GM18907 (cell line): ENCODE results near the gene OR2AG1.

Experiments
- ATAC-seq: cut with Tn5 transposase; IDR thresholded peaks from one replicate; pipeline ENCODE4 v1.9.1; 2021; ENCODE audit warnings: mild to moderate bottlenecking, moderate library complexity; ENCODE audit not compliant: unreplicated experiment

Gene OR2AG1, protein sequence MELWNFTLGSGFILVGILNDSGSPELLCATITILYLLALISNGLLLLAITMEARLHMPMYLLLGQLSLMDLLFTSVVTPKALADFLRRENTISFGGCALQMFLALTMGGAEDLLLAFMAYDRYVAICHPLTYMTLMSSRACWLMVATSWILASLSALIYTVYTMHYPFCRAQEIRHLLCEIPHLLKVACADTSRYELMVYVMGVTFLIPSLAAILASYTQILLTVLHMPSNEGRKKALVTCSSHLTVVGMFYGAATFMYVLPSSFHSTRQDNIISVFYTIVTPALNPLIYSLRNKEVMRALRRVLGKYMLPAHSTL

DNA sequence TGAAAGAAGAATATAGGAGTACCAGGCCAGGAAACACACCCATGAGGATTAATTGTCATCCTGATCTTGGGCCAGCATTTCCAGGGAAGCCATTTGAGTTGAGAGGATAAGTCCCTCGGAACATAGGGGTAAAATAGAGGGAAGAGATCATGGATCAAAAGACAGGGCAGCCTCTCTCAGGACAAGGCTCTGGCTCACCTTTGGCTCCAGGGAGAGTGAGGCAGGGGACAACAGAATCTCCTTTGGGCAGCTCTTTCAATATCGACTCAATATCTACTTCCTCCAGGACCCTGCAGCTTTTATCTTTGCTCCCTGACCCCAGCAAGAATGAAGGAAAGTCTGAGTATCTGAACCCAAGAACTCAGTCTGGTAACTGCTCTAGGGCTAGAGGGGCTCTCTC, at the start of gene OR2AG1:
Gene OR2AG1, plus strand, starts transcription at position 301 of the 400 bp plus-strand sequence. CDS start 2,018 bp downstream, outside the sequence.
- ATAC-seq, result no peak

DNA sequence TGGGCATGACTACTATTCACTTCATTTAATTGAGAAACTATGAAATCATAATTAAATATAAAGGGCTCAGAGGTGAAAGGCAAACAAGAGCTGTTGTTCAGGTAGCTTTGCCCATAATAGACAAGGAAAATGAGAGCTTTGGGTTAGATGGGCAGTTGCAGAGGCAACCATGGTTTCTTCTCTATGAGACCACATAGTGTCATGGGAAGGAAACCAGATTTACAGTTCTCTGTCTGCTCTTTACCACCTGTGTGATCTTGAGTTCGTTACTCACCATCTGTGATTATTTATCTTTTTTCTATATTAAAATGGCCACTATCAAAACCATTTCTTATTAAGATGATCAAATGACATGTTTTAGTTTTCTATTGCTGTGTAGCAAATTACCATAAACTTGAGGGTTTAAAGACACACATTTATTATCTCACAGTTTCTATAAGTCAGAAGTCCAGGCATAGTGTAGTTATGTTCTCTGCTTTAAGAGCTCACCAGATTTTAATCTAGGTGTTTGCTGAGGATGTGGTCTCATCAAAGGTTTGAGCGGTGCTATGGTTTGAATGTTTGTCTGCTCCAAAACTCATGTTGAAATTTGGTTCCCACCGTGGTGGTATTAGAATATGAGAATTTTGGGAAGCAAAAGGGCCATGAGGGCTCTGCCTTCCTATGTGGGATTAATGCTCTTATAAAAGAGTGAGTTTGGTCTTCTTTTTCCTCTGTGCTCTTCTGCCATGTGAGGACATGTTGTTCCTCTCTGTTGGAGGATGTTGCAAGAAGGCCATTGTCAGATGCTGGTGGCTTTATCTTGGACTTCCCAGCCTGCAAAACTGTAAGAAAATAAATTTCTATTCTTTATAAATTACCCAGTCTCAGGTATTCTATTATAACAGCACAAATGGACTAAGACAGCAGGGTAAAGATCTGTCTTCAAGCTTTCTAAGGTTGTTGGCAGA, 49.2 kb upstream of the OR2AG1 start:
- ATAC-seq, result no peak

DNA sequence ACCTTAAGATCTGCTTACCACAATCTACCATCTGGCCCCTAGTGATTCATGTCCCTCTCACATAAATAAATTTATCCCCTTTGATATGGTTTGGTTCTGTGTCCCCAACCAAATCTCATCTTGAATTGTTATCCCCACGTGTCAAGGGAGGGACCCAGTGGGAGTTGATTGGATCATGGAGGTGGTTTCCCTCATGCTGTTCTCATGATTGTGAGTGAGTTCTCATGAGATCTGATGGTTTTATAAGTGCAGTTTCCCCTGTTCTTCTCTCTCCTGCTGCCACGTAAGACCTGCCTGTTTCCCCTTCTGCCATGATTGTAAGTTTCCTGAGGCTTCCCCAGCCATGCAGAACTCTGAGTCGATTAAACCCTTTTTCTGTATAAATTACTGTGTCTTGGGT, 48.2 kb upstream of the OR2AG1 start:
- ATAC-seq, result no peak

DNA sequence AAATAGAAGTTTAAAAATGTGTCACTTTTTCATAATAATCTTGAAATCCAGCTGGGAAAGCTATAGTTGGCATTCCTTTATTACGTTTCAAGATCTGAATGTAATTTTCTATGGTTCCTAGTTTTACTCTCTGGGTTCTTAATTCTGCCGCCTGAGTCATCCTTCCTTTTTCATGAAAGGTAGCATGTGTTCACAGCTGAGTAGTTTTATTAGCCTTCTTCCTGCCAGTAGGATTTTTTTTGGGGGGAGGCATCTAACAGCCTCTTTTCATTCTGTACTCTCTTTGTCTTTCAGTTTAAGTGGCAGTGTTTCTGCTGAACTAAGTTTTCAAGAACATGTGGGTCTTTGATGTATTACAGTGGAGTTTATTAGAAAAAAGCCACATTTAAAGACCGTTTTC, 47.5 kb upstream of the OR2AG1 start:
- ATAC-seq, result no peak

DNA sequence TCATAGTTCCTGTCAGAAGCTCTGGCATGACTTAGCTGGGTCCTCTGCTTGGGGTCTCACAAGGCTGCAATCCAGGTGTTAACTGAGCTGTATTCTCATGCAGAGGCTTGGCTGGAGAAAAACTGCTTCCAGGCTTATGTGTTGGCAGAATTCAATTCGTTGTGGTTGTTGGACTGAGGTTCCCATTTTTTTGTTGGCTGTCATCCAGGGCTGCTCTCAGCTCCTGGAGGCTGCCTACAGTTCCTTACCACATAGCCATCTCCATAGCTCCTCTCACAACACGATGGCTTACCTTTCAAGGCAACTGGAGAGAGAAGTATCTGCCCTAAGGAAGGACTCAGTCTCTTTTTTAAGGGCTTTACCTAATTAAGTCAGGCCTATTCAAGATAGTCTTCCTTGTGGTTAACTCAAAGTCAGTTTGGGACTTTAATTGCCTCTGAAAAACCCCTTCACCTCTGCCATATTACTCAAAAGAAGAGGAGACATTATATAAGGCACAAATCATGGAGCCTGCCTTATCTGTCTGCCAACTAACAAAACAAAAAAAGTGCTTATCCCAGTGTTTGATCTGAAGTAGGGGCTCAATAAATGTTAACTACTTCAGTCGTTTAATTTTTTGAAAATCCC, 46.2 kb upstream of the OR2AG1 start:
- ATAC-seq, result no peak

DNA sequence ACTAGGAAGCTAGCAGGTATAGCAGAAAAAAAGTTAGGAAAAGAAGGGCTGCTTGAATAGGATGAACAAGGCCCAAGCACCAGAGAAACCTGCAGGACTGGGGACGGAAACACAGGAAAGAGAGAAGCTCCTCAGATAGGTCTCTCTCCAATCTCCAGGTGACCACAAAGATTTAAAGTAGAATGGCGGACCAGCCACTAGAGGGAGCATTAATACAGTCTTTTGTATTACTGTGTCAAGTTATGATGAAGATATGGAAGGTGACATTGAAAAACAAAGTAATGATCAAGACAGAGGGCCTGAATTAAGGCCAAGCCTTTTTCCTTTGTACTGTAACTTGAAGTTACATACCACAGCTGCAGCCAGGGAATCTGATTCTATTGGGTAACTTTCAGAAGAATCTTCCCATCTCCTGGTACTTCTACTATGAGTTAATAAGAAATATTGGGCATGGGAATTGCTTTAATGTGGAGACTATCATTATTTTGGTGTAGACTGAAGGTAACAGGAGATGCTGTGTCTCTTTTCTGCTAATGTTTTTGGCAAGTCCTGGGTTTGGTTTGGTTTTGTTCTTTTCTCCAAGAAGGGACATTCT, 44.9 kb upstream of the OR2AG1 start:
- no peak for ATAC-seq

DNA sequence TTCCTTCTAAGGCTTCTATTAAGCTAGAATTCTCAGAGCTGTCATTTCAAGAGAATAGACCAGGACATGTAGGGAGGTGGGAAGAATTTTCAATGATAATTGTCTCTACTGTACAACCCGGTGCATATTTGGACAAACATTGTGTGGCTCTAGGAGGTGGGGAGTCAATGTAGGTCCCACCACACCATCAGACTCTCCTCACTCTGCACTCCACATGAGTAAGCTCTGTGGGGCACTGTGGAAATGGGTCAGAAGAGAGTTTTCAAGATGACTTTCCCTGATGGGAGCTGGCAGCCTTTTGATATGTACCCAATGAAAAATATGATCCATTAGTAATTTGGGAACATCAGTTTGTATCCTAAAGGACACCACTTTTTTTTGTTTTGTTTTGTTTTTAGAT, 44.2 kb upstream of the OR2AG1 start:
- ATAC-seq, result no peak

DNA sequence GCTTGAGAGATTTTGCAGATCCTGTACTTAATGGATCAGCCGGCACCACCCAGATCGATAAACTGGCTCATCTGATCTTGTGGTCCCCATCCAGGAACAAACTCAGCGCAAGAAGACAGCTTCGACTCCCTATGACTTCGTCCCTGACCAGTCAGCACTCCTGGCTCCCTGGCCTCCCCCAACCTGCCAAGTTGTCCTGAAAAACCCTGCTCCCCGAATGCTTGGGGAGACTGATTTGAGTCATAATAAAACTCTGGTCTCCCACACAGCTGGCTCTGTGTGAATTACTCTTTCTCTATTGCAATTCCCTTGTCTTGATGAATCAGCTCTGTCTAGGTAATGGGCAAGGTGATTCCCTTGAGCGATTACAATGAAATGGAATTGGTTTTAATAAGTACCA, 40.6 kb upstream of the OR2AG1 start:
- ATAC-seq, result no peak

DNA sequence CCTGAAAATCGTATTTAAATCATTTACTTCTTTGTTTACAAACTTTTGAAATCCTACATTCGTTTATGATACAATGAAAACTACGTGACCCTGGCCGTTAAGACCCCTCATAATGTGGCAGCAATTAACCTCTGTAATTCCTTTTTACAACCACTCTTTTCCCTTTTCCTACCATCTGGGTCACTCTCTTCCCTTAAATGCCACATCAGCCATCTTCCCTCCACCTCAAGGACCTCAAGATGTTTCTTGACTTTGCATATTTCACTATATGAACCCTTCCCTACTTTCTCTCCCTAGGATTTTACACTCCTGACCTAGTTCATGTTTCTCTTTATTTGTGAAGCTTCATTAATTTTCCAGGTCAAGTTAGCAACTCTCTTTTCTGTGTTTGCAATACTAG, 37.8 kb upstream of the OR2AG1 start:
- ATAC-seq, result no peak

DNA sequence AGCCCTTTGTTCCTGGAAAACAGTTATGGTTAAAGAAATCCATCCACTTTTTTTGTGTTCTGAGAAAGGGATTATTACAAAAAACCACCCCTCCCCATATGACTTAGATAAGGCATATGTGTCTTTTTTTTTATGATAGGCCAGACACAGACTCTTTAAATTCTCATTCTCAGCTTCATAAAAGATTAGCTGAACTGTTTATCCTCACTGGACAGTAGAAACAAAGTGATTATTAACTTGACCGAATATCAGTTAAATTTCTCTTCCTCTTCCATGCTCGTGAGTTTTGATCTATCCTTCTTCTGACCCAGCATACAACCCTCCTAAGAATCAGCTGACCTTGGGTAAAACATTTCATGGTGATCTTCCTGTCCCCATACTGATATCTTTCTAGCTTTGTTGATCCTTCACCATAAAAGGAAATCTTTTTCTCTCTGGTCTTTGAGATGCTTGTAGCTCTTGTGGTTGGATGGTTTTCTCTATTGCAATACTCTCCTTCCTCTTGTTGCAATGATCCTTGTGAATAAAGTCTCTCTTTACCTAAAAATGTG, 37.3 kb upstream of the OR2AG1 start:
- peak; percentile 63 for ATAC-seq

DNA sequence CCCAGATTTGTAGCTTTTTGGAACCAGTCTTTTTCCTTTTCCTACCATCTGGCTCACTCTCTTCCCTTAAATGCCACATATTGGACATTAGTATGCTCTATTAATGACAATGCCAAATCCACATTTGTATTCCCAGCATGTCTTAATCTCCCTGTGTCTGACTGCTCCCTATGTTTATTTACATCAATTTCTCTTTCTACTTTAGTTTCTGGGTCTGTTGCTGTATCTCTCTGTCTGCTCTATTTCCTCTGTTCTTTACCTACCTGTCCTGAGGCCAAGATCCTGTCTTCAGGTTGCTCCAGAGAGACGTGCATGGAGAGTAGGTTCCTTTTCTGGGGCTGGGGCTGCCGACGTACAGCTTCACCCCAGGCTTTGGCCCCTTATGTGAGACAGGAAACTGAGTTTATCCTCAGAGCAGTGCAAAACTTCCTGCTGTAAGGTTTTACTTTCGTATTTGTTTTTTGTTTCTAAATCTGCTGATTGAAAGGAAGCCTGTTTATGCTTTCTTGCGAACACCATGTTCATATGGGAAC, 36.7 kb upstream of the OR2AG1 start:
- ATAC-seq, result peak; percentile 89

DNA sequence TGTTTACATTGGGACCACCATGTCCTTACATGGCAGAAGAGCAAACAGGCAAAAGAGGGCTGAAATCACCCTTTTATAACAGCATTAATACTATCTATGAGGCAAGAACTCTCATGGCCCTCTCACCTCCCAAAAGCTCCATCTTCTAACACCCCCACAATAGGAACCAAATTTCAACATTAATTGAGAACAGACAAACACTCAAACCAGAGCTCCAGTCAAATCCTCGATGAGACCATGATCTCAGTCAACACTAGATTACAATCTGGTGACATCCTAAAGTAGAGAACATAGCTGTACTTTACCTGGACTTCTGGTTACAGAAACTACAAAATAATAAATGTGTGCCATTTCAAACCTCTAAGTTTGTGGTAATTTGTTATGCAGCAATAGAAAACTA, 36.2 kb upstream of the OR2AG1 start:
- ATAC-seq, result no peak

DNA sequence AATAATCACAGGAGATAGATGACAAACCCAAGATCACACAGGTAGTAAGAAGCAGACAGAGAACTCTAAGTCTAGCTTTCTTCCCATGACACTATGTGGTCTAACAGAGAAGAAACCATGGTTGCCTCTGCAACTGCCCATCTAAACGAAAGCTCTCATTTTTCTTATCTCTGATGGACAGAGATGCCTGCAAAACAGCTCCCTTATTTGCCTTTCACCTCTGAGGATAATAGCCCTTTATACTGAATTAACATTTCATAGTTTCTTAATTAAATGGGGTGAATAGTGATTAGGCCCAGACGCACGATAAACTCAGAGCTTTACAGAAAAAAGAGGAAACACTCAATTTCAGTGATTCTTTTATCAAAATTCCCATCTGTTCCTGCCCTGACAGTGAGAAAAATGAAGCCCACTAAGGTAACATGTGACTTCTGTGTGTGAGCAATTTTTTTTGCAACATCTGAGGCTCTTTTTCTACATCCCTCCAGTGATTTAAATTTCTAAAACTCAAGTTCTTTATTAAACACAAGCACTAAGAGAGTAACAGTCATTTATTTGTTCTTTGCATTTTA, 35.6 kb upstream of the OR2AG1 start:
- no peak for ATAC-seq

DNA sequence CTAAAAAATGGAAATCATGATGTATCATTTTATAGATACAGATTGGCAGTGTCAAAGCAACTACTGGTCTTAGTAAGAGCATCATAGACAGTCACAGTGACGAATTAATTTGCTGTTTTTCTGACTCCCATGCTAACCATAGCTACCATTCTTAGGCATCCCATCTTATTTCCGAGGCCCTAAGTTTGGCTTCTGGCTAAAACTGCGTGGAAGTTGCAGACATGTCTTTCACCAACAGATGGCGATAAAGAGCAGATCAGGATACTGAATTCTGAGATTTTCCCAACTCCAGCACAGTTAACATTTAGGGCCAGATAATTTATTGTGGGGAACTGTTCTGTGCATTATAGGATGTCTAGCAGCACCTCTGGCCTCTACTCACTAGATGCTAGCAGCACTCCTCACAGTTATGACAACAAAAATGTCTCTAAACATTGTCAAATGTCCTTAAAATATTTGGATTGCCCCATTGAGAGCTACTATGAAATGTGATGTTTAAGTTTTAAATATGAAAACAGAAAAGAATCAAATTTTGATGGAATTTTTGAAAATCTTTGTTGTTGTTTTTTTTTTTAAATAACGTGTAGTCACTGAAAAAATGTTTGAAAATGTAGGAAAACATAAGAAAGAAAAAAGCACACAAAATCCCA, 27.4 kb upstream of the OR2AG1 start:
- no peak for ATAC-seq

DNA sequence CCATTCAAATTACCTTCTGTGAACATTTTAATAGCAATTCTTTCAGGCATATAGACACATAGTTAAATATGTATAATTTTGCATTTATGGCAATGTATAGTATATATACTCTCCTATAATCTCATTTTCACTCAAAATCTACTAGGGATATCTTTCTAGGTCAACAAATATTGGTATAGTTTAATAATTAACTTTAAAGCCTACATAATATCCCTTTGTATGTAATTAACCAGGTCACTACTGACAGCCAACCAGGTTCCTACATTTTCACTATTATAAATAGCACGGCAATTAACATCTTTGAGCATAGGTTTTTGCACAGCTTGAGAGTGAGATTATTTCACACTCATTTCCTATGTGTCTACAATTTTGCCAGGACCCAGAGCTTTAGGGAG, 26.9 kb upstream of the OR2AG1 start:
- ATAC-seq, result no peak

DNA sequence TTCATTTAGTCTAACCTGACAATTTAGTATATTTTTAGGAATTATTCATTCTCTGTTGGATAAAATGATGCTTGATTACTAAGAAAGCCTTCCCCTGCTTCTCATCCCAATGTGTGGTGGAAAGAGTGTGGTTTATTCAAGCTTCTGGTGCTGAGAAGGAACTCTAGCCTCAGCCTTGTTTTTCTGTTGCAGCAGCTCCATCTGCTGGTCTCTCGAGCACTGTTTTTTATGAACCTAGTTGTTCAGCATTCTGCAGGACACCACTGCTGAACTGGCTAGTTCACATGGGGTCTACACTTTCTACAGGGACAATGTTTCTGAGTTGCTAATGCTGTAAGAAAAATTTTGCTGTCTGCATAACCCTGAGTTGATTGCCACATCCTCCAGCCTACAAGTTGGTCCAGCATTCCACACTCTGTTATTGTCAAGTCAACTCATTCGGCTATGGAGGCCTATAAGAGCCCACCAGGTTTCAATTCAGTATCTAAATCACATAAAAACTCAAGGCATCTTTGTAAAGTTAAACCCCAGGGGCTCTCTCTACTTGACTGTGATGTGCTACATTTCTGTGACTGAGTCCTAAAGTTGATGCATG, 25.4 kb upstream of the OR2AG1 start:
- peak; percentile 81 for ATAC-seq

DNA sequence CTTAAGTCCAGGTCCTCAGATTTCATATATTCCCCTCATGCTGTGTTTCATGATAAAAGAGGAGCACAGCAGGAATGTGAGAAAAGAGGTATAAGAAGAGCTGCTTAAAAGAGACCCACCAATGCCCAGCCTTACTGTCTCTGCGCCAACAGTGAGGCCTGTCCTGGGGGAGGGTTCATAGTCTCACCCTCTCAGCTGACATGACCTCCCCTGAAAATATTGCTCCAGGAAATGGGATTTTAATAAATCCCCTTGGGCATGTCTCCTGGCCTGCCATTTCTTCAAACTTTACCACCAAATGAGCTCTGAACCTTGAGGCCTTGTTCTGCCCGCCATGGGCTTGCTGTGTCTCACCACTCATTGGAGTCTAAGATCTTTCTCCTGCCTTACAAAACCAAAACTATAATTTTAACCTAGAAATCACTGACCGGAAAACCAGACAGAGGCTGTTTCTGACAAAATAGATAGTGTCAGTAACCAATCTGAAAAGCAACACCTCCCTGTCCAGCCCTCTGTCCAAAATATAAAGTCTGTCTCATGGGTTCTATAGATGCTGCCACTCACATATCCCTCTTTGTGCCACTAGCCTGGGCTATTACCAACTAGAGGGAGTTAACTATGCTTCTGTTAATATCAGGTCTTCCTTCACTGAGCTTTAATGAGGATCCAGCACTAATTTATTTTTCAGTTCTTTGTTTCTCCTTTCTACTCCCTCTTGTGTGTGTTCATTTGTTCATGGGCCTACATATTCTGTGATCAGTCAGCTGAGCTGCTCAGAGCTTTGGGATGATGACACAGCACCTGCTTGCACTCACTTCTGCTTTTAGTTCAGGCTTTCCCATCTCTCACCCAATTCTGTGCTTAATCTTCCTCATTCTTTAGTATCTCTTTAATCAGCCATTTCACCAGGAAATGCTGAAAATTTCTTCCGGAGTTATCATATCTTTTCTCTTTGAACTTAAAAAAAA, 10.6 kb upstream of the OR2AG1 start, which contains the start of gene OR2AG2:
Gene OR2AG2, minus strand, starts transcription at position 51 of the 968 bp plus-strand sequence. CDS start 3,019 bp downstream, outside the sequence.
- peak; percentile 80 for ATAC-seq

DNA sequence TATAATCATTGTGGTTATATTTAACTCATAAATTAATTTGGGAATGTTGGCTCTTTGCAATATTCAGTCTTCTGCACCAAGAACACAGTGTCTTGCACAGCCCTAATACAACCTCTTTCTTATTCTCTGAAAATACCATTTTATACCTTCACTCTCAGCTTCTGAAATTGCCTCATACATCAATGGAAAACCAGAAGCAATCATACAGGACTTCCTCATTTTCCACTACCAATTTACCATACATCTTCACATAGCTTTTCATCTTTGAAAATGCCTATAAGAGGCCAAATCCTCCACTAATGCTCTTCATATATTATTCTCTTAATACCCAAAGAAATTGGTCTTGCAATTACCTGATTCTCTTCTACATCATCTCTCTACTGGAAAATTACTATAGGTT, 4.3 kb upstream of the OR2AG1 start:
- no peak for ATAC-seq
